DND-41 (cell line): ENCODE data around the gene SMG6.

Experiments
- ATAC-seq: fragments of 200-7000 bp; cut with Tn5 transposase; 3 replicates; pipeline ENCODE4 v1.9.1; 2021; ENCODE audit warnings: low read depth; ENCODE audit not compliant: insufficient read depth
- DNase-seq: peaks from one replicate; pipeline ENCODE4 v3.0.0-alpha.2; 2020
- H2AFZ ChIP-seq: 2 replicates; pipeline ENCODE4 v1.6.0; 2012; ENCODE audit warnings: low read depth, low read length
- H3K27ac ChIP-seq: 2 replicates; pipeline ENCODE4 v1.5.1; 2012; ENCODE audit warnings: low read length, inconsistent platforms
- H3K27me3 ChIP-seq: fragments of 200-600 bp; sonication (generic); 2 replicates; pipeline ENCODE4 v1.6.0; 2012; ENCODE audit warnings: low read length, mild to moderate bottlenecking, inconsistent platforms; ENCODE audit not compliant: insufficient read depth, poor library complexity
- H3K36me3 ChIP-seq: 2 replicates; pipeline ENCODE4 v1.5.1; 2012; ENCODE audit warnings: low read length, inconsistent platforms; ENCODE audit not compliant: insufficient read depth
- H3K4me1 ChIP-seq: 2 replicates; pipeline ENCODE4 v1.5.1; 2012; ENCODE audit warnings: mild to moderate bottlenecking, low read length; ENCODE audit not compliant: insufficient read depth
- H3K4me2 ChIP-seq: 2 replicates; pipeline ENCODE4 v1.6.0; 2012; ENCODE audit warnings: mild to moderate bottlenecking, moderate library complexity, low read length, inconsistent platforms; ENCODE audit not compliant: insufficient read depth
- H3K4me3 ChIP-seq, 2 experiments: fragments of 200-600 bp in 1 of 2; shearing (Covaris generic) in 1 of 2; 2 replicates each; pipeline ENCODE4 v1.5.1; 2012 to 2016; ENCODE audit warnings: inconsistent platforms in 2 of 2, low read length in 2 of 2, mild to moderate bottlenecking in 2 of 2, low read depth in 1 of 2, moderate library complexity in 1 of 2
- H3K79me2 ChIP-seq: 2 replicates; pipeline ENCODE4 v1.6.0; 2012; ENCODE audit warnings: low read length, inconsistent platforms; ENCODE audit not compliant: insufficient read depth
- H3K9ac ChIP-seq: 2 replicates; pipeline ENCODE4 v1.6.0; 2012; ENCODE audit warnings: low read depth, mild to moderate bottlenecking, inconsistent platforms, low read length, moderate library complexity
- H3K9me3 ChIP-seq: 2 replicates; pipeline ENCODE4 v1.5.1; 2012; ENCODE audit warnings: low read length, moderate library complexity, mild to moderate bottlenecking, inconsistent platforms; ENCODE audit not compliant: insufficient read depth, severe bottlenecking
- H4K20me1 ChIP-seq: 2 replicates; pipeline ENCODE4 v1.6.0; 2012; ENCODE audit warnings: low read length; ENCODE audit not compliant: insufficient read depth
- EZH2 ChIP-seq: IDR thresholded peaks from 3 replicates; pipeline ENCODE4 v1.6.1; 2012; ENCODE audit warnings: borderline replicate concordance, low read depth, mild to moderate bottlenecking, moderate library complexity, low read length, inconsistent platforms; ENCODE audit not compliant: severe bottlenecking
- TF ChIP-seq, protein P1 (sequence below): IDR thresholded peaks from 2 replicates; pipeline ENCODE4 v1.5.1; 2012; ENCODE audit warnings: borderline replicate concordance, low read length, moderate library complexity, mild to moderate bottlenecking; ENCODE audit not compliant: poor library complexity, severe bottlenecking; ENCODE audit errors: extremely low read depth

SMG6 gene

DNA sequence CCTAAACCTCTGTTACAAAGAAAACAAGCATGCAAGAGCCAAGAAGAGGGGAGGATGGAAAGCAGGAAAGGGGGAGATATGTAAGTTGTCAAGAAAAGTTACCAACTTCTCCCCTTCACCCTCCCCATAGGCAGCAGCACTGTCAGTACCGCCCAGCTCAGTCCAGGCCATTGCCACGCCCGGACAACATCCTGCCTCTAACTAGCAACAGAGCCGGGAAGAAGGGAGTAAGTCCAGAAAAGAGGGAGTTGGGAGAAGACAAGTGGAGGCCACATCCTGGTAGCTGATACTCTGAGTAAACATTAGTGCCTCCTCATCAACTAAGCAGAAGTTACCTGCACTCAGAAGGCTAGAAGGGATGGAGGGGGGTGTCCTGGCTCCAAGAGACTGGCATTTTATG, 113.6 kb downstream of the SMG6 start:
- Histone ChIP-seq H3K4me3 (no peak overlapping the region), H3K9me3 (no peaks in the 10 kb centered on the region), H3K36me3 (peaks cover 57% of the 10 kb centered on the region), H3K9ac (no peak overlapping the region), H3K27ac (peak overlapping the region; percentile 84), H4K20me1 (peaks cover 15% of the 10 kb centered on the region; the same call in 1 of the 2 replicates), H3K4me1 (peaks cover 49% of the 10 kb centered on the region), H3K27me3 (no peaks in the 10 kb centered on the region), H3K79me2 (peaks cover 8% of the 10 kb centered on the region), H3K4me2 (no peak overlapping the region), H2AFZ (no peak overlapping the region)
- ATAC-seq (no peak), DNase-seq (no peak)
- no peak for TF ChIP-seq EZH2
- TF ChIP-seq, protein P1, sequence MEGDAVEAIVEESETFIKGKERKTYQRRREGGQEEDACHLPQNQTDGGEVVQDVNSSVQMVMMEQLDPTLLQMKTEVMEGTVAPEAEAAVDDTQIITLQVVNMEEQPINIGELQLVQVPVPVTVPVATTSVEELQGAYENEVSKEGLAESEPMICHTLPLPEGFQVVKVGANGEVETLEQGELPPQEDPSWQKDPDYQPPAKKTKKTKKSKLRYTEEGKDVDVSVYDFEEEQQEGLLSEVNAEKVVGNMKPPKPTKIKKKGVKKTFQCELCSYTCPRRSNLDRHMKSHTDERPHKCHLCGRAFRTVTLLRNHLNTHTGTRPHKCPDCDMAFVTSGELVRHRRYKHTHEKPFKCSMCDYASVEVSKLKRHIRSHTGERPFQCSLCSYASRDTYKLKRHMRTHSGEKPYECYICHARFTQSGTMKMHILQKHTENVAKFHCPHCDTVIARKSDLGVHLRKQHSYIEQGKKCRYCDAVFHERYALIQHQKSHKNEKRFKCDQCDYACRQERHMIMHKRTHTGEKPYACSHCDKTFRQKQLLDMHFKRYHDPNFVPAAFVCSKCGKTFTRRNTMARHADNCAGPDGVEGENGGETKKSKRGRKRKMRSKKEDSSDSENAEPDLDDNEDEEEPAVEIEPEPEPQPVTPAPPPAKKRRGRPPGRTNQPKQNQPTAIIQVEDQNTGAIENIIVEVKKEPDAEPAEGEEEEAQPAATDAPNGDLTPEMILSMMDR, result no peak

DNA sequence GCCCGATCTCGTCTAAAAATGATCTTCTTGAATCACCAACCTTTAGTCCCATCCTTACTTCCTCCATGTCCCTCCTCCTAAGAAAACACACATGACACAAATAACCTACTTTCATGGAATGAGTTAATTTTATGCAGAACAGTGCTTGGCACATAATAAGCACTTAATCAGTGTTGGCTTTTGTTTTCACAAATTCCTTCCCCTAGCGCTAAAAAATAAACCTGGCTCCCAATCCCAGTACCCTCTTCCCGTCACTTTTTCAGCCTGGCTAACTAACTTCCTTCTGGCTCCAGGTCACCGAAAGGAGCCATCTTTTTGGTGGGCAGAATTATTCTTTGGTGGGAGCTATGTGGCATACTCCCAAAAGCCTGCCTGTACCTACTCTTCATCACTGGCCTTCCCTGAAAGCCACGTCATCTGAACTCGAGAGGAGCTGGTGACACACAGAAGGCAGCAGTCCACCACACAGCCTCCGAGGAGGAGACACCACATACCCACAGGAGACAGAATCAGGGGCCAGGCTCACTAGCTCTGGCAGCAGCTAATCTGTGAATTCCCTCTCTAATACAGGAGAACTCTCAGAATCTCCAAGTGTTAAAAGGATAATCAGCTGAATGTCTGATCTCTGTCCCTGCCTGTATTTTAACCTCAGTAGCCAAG, 114.5 kb downstream of the SMG6 start:
- no peaks in the 10 kb centered on the region for H3K27me3 ChIP-seq
- peaks cover 8% of the 10 kb centered on the region for H3K79me2 ChIP-seq
- DNase-seq (no peak), ATAC-seq (no peak)
- H3K27ac ChIP-seq, result peak overlapping the region; percentile 84; the same call in 1 of the 2 replicates
- peaks cover 40% of the 10 kb centered on the region for H3K4me1 ChIP-seq
- H3K9ac ChIP-seq, result no peak overlapping the region
- TF ChIP-seq, protein P1, result no peak
- TF ChIP-seq EZH2, result no peak
- H3K36me3 ChIP-seq, result peaks cover 52% of the 10 kb centered on the region
- peaks cover 15% of the 10 kb centered on the region; the same call in 1 of the 2 replicates for H4K20me1 ChIP-seq
- no peak overlapping the region for H3K4me2 ChIP-seq
- no peak overlapping the region for H3K4me3 ChIP-seq
- no peaks in the 10 kb centered on the region for H3K9me3 ChIP-seq
- H2AFZ ChIP-seq, result no peak overlapping the region

DNA sequence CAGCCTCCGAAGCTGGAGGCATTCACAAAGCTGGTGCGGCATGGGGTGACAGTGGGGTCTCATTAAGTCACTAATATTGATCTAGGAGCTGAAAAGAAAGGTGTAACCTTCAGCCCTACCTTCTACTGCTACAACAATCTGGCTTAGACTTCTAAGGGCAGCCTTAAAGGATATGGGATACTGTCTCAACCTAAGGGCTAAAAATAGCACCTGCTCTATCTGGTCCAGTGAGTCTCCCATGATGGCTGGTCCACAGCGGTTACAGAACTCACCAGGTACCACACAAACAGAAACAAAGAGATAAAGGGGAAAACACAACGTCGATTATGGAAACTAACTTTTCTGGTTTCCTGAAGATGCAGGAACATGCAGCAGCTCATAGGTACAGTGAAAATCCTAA, 115.8 kb downstream of the SMG6 start:
- no peak for TF ChIP-seq EZH2
- TF ChIP-seq, protein P1, result no peak
- ATAC-seq, result no peak

DNA sequence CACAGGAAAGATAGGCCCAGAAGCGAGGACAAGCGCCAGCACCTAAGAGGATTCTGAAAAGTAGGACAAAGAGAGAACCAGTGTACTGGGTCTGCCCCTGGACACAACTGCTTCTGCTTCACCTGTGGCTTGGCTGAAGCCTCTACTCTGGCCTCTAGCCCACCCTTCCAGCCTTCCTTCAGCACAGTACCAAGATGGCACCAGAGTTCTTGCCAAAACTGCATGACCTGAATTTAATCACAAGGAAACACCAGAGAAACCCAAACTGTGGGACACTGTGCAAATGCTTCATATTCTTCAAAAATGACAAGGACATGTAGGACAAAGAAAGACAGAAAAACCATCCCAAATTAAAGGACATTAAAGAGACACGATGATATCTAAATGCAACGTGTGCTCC, 116.6 kb downstream of the SMG6 start:
- Histone ChIP-seq H3K4me2 (no peak overlapping the region), H3K36me3 (peaks cover 64% of the 10 kb centered on the region), H3K79me2 (peaks cover 8% of the 10 kb centered on the region), H3K27ac (no peak overlapping the region), H3K27me3 (no peaks in the 10 kb centered on the region), H3K4me1 (peaks cover 19% of the 10 kb centered on the region), H3K4me3 (no peak overlapping the region), H2AFZ (no peak overlapping the region), H4K20me1 (peaks cover 10% of the 10 kb centered on the region; the same call in 1 of the 2 replicates), H3K9ac (no peak overlapping the region), H3K9me3 (no peaks in the 10 kb centered on the region)
- ATAC-seq, result no peak
- TF ChIP-seq, protein P1, result no peak
- no peak for TF ChIP-seq EZH2
- no peak for DNase-seq

More for the DNA sequence above, 115.8 kb downstream of the SMG6 start:
- H3K9me3 ChIP-seq, result no peaks in the 10 kb centered on the region
- H4K20me1 ChIP-seq, result peaks cover 15% of the 10 kb centered on the region; the same call in 1 of the 2 replicates
- H3K27ac ChIP-seq, result no peak overlapping the region
- no peak overlapping the region for H3K4me3 ChIP-seq
- no peak overlapping the region for H3K4me2 ChIP-seq
- peaks cover 57% of the 10 kb centered on the region for H3K36me3 ChIP-seq
- no peak overlapping the region for H2AFZ ChIP-seq
- no peak overlapping the region for H3K9ac ChIP-seq
- H3K79me2 ChIP-seq, result peaks cover 8% of the 10 kb centered on the region
- no peak for DNase-seq
- H3K27me3 ChIP-seq, result no peaks in the 10 kb centered on the region
- H3K4me1 ChIP-seq, result peaks cover 27% of the 10 kb centered on the region
